Posterior cingulate gyrus (tissue), 11 donors: Measurements from ENCODE around the gene MN1.

Experiments used
- DNase-seq, 10 donors: peaks; one replicate each; pipeline versions ENCODE4 v3.0.0 to v3.0.0-alpha.2; 2020 to 2021; ENCODE audit warnings: mixed read lengths in 3 of 10
- intact Hi-C: fragments of 100-400 bp; cut with DNase I; formaldehyde crosslinking; loops from one replicate; pipeline ENCODE4 v1.15.1; 2023

Gene MN1

GRCh38 chr22:27827604-27828587 lies 26.3 kb upstream of the MN1 start:
- peak in 1 of 10 donors; percentile 5 for DNase-seq
- intact Hi-C loops = no loop called here

- peak in 1 of 10 donors; percentile 13 for DNase-seq
- intact Hi-C loops = no loop called here
Measured at GRCh38 chr22:27825174-27825573, 23.6 kb upstream of the MN1 start.

DNA sequence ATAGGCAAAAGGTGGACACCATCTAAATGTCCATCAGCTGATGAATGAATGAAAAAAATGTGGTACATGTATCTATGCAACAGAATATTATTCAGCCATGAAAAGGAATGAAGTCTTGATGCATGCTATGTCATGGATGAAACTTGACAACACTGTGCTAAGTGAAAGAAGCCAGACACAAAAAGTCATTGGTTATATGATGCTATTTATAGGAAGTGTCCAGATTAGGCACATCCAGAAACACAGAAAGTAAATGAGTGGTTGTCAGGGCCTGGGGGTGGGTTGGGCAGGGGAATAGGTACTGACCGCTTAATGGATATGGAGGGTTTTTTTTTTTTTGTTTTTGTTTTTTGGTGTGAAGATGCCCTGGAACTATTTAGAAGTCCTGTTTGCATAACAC lies 21.7 kb upstream of the MN1 start:
- no peak for DNase-seq
- intact Hi-C loops = no loop called here

GRCh38 chr22:27820896-27821866 lies 19.6 kb upstream of the MN1 start:
- peak in 1 of 10 donors; percentile 81 for DNase-seq
- intact Hi-C loops = no loop called here

DNA sequence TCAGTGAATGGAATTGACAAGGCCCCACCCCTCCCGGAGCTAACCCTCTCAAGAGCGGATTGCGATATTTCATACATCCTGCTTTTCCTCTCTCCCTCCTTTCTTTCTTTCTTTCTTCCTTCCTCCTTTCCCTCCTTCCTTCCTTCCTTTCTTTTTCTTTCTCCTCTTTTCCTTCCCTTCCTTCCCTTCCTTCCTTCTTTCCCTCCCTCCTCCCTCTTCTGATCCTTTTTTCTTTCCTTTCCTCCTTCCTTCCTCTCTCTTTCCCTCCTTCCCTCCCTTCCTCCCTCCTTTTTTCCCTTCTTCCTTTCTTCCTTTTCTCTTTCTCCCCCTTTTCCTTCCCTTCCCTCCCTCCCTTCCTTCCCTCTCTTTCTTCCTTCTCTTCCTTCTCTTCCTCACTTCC lies 15.0 kb upstream of the MN1 start:
- no peak for DNase-seq
- intact Hi-C loops = no loop called here

GRCh38 chr22:27815826-27816530 lies 14.4 kb upstream of the MN1 start:
- intact Hi-C loops = no loop called here
- DNase-seq = no peak

DNA sequence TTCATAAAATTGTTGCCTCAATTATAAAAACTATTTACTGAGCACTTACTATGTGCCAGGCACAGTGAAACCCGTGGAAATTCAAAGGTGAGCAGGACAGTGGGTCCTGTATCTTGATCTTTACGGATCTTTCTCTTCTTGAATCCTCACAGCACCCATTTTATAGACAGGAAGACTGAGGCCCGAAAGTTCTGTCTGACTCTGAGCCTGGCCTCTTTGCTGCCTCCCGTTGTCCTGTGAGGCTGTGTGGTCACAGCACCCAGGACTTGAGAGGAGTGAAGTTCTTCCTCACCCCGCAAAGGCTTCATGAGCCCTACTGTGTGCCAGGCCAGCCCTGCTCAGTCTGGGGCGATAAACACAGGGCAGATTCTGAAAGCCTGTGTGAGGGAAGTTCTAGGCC lies 13.4 kb upstream of the MN1 start:
- peak in 1 of 10 donors; percentile 64 for DNase-seq
- intact Hi-C loops = no loop called here

- DNase-seq = no peak
- intact Hi-C loops = no loop called here
Measured at GRCh38 chr22:27811778-27812177, 10.2 kb upstream of the MN1 start.

GRCh38 chr22:27810609-27811151 lies 9.1 kb upstream of the MN1 start:
- intact Hi-C loops = no loop called here
- DNase-seq = no peak

DNA sequence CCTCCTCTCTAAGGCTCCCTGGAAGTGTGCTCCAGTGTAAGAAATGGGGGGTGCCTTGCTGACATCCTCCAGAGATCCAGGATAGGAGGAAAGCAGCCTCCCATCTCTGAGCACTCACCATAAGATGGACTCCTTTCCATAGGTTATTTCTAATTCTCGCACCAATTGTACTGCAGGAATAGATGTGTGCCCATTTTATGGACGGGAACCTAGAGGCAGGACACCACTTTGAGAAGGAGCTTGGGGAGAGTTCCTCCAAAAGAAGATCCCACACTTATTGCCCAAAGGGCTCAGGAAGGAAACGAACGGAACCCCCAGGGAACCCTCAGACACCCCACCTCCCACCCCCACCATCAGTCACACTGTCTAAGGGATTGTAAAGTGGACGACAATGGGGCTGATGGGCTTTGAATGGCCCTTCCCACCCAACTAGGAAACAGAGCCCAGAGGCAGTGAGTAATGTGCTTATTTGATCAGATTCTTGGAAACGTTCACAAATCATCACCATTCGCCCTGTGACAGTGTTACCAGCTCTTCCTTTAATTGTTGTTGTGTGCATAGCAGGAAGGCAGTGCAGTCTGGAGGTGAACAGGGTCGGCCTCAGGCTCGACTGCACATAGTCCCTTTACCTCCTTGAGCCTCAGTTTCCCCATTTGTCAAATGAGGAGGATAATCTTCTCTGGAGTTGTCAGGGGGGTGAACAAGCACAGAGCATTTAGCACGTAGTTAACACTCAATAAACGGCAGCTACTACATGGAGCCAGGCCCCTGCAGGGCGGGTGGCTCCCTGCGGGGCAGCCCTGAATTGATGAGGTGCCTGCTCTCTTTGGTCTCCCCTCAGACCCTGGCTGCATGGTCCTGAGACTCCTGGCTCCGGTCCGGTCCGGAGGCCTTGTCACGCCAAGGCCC lies 8.4 kb upstream of the MN1 start:
- intact Hi-C loops = no loop called here
- DNase-seq = no peak

- intact Hi-C loops = no loop called here
- no peak for DNase-seq
Measured at GRCh38 chr22:27809226-27809603, 7.7 kb upstream of the MN1 start.

DNA sequence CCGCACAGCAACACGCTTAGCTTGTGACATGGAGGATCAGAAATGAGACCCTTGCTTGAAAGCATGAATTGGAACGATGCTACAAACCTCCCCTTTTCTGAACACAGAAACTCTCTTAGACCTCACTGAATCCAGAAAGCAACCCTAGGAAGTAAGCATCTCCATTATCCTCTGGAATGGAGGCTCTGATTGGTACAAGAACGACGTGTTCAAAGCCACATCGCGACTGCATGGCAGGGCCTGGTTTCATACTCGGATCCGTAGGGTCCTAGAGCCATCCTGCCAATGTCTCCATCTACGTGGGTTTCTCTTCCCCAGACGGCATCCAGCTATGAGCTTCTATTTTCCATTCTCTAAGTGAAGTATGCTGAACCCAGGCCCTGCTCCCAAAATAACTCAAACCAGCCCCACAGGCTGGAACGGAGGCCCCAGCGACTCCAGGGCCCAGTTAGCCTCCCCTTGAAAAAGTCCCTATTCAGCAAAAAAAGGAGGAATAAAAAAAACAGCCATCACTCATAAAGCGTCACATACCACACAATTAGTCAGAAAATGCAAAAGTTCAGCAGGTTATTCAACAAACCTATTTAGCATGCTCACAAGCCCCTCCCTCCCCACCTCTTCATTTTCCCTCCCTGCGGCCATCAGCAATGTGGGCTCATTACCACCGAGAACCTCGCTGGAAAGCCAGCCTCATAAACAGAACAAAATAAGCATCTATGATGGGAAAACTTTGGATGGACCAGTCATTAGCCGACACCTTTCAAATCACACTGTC lies 7.1 kb upstream of the MN1 start:
- intact Hi-C loops = no loop called here

GRCh38 chr22:27805841-27806240 lies 4.3 kb upstream of the MN1 start:
- intact Hi-C loops = loop anchor here (2.0 kb wide), 1 partner anchor 1049 kb away; no protein-coding TSS in a partner anchor
- DNase-seq = no peak

More for the DNA sequence above, 7.1 kb upstream of the MN1 start:
- DNase-seq = no peak

DNA sequence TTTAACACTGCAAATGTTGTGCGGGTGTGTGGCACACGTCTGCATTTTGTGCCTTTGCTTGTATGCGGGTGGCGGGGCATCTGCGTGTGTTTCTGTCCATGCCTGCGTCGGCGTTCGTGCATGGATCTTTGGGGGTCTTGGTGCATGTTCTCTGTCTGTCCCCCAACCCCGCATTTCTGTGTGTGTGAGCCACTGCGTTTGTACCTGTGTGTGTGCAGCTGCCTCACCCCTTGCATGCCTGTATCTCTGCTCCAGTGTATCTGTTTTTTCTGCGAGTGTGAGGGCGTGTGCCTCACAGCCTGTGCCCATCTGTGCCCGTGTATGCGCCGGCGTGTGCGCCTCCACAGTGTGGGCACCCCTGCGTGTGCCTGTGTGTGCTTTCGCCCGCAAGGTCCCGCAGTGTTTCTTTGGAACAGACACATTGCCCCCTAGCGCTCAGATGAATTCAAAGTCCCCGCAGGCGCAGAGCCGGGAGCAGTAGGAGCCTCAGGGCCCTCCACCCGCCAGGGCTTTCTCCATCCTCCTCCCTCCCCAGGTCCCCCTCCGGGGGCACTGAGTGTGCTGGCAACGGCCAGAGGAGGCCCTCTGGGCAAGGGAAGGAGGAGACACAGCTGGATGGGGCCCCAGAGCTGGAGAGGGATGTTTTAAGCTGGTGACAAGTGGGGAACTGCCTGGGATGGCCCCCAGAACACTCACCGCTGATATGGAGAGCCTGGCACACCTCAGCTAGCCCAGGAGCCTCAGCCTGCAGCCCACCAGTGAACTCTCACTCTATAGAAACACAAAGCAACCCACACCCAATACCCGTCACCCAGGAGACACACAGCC lies 3.1 kb upstream of the MN1 start:
- DNase-seq = peak; percentile 70 to 96 (median 82)
- intact Hi-C loops = loop anchor here (2.0 to 5.0 kb wide), 5 partner anchors 87 to 1127 kb away; no protein-coding TSS in a partner anchor

GRCh38 chr22:27803841-27804415 lies 2.4 kb upstream of the MN1 start:
- intact Hi-C loops = loop anchor here (2.0 to 5.0 kb wide), 5 partner anchors 87 to 1127 kb away; no protein-coding TSS in a partner anchor
- no peak for DNase-seq

- peak in 1 of 10 donors; percentile 66 for DNase-seq
- intact Hi-C loops = loop anchor here (5.0 kb wide), 4 partner anchors 85 to 1125 kb away; no protein-coding TSS in a partner anchor
Measured at GRCh38 chr22:27802346-27803073, 954 bp upstream of the MN1 start.
